ENCODE results near the gene ALG9.
"Not testable (repeated sequence)": the region's sequence is repeated elsewhere in the genome, so short reads cannot be mapped to it uniquely, and the experiment has no call there.

Gene ALG9

DNA sequence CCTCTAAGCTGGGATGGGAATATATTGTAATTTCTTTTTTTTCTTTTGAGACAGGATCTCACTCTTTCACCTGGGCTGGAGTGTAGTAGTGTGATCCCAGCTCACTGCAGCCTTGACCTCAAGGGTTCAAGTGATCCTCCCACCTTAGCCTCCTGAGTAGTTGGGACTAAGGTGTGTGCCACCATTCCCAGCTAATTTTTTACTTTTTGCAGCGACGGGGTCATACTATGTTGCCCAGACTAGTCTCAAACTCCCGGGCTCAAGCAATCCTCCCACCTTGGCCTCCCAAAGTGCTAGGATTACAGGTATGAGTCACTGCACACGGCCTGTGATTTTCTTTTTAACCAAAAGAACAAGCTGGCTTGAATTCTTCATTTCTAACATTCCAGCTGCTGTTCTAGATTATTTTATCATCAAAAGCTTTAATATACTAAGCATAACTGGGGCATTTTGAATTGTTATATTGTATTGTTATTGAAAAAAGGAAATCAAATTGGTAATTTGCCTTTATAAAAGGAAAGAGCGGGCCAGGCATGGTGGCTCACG, 78.4 kb downstream of the ALG9 start:
- no peak for DNase-seq

DNA sequence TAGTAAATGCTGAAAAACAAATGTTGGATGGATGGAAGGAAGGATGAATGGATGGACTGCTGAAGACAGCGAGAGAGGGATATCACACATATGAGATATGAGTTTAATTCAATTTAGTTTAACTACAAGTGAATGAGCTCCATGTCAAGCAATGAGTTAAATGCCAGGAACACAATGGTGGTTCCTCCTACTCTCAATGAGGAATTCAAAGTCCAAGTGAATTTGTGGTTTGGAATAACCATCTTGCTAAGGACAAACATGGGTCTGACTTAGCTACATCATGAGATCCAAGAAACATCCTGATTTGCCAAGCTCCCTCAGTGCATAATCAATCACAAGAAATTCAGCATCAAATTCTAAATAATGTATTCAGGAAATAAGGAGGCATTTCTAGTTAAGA, 79.1 kb downstream of the ALG9 start:
- DNase-seq, result no peak

DNA sequence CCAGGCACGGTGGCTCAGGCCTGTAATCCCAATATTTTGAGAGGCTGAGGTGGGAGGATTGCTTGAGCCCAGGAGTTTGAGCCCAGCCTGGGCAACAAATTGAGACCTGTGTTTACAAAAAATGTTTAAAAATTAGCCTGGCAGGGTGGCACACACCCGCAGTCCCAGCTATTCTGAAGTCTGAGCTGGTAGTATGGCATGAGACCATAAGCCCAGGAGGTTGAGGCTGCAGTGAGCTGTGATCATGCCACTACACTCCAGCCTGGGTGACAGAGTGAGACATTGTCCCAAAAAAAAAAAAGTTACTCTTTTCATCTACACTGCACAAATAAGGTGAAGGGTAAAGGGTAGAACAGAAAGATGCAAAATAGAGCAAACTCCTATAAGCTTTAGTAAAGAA, 82.9 kb downstream of the ALG9 start:
- DNase-seq, result no peak

DNA sequence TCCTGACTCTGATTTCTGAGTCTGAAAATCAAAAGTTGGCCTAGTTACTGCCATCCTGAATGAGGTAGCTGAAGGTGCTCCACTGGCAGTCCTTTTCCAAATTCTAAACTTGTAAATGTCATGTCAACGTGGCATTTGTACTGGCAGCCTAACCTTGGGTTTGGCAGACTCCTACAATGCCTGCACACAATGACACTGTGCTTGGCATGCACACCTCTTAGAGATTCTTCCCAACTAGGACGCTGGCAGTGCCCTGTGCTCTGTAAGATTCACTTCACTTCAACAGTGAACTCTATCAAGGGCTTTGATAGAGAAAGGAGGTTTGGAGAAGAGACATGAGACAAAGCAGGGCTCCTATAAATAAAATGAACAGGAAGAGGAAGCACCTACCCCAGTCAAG, 83.3 kb downstream of the ALG9 start:
- no peak for DNase-seq

DNA sequence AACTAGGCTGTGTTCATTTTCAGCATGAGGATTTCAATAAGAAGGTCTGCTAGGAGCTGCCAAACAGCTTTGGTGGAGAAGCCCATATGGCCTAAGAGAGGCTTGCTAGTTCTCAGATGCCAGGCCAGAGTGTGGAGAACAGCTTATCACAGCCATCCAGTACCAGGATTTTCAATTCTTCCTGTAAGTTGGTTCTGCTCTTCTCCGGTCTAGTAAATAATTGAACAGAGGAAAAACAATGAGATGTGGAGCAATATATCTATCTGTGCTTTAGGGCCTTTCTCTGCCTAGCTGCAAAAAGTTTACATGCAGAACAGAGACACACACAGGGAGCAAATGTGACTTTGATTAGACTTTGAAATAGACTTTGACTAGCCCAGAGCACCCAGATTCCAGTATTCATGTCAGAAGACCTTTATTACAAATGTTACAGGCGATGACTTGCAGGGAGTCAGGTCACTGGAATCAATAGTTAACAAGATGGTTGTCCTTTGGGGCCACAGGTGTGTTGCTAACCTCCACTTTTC, 85.4 kb downstream of the ALG9 start:
- DNase-seq, result peak; percentile 81

DNA sequence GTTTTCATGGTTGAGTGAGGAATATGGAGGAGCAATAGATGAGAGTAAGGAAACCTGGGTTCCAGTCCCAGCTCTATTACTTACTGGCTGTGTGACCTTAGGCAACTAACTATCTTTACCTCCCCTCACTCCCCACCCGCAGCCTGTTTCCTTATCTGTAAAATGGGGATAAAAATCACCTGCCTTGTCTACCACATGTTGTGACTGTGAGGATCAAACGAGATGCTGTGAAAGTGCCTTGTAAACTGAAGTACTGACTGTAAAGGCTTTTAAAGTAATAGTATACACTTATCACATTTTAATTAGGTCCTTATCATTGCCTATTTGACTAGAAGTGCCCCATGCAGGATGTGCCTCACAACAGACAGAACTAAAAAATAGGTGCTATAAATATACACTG, 86.3 kb downstream of the ALG9 start:
- no peak for DNase-seq

DNA sequence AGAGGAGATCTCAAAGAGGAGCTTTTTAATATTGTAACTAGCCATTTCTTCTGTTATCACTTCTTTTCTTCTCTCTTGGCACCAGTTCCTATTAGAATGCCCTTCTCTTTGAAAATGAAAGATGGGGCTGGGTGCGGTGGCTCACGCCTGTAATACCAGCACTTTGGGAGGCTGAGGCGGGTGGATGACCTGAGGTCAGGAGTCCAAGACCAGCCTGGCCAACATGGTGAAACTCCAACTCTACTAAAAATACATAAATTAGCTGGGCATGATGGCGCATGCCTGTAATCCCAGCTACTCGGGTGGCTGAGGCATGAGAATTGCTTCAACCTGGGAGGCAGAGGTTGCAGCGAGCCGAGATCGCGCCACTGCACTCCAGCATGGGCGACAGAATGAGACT, 87.1 kb downstream of the ALG9 start:
- not testable (repeated sequence) for DNase-seq

DNA sequence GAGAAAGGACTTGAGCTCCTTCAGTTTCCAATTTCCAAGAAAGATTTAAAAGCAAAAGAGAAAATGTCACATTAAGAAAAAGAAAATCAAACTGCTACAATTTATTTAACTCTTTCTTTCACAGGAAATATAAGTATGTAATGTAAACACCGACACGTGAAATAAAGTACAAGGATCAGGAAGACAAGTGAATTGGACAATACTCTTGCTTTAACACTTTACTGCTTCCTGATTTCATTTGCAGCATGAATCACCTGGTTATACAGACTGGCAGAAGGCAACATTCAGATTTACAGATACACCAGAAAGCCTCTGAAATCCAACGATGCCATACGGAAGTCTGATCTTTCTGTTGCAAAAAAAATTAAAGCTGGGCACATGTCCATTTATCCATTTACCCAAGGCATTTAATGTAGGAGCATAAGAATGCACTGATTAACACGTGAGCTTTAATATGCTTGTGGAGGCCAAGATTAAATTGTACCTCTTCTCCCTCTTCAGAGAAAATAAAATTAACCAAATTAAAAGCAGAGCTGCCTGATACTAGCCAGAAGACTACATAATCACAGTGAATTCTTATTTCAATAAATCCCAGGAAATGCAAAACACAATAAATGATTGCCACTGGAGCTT, 89.2 kb downstream of the ALG9 start:
- no peak for DNase-seq

DNA sequence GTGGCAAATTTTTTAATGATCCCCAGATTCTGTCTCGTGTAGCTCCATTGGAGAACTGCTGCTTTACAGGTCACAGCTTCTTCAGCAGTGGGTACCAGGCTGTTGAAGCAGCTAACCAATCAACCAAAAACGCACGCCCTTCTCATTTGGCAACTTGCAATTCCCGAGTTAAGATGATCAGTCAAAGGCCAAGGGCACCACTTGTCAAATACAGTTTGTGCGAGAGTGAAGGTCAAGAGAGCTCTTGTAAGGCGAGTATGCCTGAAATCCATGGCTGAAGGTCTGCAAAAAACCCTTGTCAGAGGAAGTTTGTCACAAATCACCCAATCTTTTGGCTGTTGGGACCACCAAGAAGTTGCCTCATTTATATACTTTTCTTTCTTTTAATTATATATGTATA, 92.3 kb downstream of the ALG9 start:
- no peak for DNase-seq

DNA sequence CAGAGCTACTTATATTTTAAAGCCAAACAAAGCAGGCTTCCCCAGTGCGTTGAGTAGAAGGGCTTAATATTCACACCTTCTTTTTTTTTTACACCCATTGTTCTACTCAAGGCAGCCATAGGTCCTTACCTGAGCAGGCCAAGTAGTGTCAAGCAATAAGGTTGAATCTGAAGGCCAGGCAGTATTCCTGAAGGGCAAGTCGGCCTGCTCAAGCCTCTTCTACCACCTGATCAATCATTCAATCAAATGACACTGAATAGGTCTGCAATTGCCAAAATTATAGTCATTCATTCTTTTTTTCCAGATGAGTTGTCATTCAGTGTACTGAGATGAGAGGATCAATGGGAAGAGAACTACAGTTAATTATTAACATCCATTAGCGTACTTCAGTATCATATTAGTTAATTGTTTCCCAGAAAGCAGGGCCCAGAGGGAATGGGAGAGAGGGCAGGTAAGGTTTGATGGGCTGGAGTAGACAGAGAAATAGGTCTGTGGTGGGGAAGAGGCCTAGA, 93.3 kb downstream of the ALG9 start:
- DNase-seq, result no peak

DNA sequence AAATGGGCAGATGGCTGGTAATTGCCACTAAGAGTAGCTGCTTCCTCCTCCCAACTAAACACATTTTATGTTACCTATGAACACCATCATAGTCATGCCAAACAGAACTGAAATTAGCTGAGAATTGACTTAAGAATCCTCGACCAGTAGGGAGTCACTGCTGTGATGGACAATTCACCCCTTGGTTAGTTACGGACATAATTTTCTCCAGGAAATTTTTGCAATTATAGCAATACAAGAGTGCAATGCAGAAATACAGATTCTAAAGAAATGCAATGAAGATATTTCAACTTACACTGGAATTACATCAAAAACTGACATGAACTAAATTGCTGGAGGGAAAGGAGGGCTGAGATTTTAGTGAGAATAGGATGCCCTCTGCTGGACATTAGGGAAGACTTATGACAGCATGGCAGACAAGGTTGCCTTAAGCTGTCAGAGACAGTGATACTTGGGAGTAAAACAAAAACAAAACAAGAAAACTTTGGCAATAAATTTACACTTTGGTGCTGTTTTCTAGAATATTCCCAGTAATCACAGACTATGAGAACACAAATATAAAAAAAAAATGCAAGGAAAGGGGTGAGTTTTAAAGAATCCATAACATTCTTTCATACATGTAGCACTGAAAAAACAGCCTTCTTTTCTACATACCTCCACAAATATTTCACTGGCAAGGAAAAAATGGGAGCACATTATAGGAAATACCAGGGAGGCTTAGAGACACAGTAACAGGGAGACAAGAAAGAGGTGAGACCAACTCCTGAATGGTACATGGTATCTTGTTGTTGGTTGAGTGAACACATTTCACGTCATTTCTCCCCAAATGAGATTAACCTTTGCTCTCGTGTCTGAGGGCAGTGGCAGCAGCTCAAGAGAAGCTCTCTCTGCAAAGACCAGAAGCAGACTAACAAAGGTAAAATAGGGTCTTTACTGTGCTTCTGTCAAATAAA, 94.0 kb downstream of the ALG9 start:
- peak; percentile 79 for DNase-seq

DNA sequence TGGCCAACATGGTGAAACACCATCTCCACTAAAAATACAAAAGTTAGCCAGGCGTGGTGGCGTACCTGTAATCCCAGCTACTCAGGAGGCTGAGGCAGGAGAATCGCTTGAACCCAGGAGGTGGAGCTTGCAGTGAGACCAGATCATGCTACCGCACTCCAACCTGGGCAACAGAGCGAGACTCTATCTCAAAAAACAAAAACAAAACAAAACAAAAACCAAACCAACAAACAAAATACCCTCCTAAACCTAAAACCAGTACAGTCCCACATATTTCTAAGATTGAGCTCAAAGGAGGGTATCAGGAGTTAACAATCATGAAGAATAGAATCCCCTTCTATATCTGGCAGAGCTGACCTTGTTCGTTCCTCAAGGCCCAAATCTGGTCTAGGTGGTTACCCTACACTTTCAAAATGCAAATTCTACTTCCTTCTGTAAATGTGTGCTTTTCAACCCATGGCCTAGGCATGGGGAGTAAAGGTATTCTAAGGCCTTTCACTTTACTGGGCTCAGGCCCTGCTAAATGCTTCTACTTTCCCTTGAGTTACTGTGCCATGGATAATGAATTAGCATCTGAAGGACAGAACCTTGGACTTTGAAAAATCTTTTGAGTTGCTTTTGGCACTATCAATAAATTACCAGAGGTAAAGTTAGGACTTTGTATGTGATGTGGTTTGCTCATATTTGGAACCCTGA, 94.8 kb downstream of the ALG9 start:
- no peak for DNase-seq

DNA sequence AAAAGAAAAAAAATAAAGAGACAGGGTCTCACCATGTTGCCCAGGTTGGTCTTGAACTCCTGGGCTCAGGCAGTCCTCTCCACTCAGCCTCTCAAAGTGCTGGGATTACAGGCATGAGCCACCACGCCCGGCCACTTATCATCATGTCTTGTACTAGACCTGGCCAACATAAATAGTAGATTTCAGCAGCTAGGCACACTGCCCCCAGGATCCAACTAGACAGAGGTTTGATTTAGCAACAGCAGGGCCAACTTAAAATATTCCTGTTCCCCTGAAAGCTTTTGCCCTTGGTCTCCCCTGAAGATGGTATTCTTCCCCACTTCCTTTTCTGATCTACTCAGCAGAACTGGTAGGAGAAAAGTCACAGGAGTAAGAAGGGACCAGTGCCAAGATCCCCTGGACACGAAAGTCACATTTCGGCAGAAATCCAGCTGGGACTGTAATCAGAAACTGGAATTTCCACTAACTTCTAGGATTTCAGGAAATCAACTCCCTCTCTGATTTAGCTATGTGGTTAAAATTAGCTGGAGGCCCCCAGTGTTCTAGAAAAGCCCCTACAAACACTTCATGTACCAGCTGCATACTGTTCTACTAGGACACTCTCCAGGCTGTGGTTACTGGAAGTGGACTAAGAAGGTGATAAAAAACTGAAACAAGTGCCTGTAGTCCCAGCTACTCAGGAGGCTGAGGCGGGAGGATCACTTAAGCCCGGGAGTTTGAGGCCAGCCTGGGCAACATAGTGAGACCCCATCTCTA, 96.2 kb downstream of the ALG9 start:
- DNase-seq, result no peak

DNA sequence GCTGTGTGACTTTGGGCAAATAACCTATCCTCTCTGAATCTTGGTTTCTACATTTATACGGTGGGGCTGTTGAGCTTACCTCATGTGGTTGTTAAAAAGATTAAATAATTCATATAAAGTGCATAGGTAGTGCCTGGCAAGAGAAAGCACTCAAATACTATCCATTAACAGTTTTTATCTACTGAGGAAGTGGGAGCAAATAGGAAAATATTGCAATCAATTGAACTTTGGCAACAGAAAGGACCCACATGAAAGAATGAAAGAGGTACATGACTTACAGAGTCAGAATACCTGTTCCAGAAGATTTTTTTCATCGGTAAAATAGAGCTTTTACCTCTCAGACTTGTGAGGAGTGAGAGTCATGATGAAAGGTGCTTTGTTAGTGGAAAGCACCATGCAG, 98.8 kb downstream of the ALG9 start:
- no peak for DNase-seq

DNA sequence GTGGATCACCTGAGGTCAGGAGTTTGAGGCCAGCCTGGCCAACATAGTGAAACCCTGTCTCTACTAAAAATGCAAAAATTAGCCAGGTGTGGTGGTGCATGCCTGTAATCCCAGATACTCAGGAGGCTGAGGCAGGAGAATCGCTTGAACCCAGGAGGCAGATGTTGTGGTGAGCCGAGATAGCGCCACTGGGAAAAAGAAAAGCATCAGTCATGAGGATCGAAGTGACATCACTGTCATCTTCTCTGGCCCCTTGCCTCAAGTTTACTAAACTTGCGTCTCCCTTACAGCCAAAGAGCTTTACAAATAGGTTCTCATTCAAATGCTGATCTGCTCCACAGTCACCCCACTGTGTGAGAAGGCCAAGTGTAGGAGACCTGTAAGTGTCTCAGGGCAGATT, 100.2 kb downstream of the ALG9 start:
- not testable (repeated sequence) for DNase-seq

DNA sequence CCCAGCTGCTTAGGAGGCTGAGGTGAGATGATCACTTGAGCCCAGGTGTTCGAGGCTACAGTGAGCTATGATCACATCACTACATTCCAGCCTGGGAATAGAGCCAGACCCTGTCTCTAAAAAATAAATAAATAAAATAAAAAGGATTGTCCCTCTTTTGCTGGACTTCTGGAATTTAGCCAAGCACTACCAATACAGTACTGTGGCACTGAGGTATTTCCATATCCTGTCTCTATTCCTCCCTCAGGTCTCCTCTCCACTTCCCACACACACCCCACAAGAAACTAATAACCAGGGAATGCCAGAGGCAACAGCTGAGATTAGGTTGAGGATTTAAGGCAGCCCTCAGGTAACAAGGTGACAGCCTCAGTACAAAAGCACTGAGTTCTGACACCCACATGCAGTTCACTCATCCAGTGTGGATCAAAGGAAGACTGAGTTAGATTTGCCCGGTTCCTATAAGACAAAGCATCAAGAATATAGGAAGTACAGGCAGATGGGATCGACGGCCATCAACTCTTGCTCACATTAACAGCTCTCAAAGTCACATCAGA, 100.7 kb downstream of the ALG9 start:
- DNase-seq, result no peak

DNA sequence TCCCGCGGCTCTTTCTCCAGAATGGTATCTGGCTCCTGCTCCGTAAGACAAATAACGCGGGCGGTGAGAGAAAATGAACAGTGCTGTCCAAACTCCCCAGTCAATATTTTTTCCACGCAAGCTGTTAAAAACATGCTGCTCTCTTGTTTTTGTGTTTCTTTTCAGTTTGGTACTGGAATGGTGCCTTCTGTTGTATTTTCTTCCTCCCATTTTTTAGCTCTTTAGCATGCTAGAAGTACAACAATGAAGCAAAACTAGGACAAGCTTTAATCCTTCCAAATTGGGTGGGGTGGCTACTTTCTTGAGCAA, 104.6 kb downstream of the ALG9 start:
- DNase-seq, result peak; percentile 38

DNA sequence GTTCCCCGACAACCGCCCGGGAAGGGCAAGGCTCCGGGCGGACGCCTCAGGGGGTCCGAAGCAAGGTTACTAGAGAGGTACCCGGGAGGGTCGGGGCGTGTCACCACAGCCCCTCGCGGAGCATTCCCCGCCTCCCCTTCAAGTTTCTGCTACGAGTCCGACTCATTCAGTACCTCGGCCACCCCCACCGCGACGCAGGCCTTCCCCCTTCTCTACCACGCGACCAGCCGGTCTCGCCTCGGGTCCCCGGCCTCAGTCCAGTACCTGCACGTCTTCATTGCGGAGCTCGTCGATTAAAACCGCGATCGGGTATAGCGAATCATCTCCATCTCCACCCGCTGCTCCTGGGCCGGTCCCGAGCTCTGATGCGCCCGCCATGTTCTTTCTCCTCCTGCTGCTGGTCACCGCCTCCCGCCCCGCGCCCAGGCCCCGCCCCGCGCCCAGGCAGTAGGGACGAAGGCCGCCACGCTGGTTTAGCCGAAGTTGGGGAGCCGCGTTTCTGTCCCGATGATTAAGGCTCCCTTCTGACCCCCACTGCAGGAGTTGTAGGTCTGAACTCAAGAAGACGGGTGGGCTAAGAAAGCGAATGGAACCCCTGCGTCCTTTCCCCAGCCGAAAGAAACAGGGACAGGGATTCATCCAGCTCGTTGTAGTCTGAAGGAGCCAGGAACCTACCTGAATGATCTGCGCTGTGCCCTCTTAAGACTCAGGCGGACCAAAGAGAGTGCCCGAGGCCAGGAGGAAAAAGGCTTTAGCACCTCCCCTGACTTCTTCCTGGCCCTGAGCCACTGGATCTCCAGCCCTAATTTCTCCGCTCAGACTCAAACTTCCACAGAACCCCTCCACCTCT, 105.2 kb downstream of the ALG9 start, which contains the start of gene PPP2R1B:
Gene PPP2R1B (minus strand): TSS at position 406 of the 850 bp plus-strand sequence. CDS start 28 bp downstream, at position 378.
- peak; percentile 78 for DNase-seq

DNA sequence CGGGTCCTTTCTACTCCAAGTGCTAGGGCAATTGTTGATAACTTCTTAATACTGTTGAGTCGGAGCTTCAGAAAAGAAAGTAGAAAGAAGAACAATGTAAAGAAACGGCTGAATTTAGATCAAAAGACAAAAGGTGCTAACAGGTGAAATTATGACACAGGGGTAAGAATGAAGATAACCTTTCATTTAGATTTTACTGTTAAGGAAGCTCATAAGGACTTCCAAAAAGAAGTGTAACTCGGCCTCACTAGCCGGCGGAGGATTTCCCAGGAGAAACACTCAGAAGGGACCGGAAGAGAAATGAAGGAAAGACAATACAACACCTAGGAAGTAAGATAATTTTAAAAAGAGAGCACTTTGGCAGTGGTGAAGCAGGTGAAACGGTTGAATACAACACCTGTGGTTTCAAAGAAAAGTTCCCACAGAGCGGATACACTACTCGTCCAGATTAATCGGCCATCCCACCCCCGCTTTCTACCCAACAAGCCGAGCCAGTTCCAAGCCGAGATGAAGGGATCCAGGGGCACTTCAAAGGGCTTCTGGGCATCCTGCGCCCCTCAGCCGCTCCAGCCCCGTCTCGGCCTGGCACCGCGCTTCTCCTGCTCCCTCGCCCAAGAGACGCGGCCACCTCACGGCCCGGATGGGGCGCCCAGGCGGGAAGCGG, 105.9 kb downstream of the ALG9 start:
- peak; percentile 43 for DNase-seq

DNA sequence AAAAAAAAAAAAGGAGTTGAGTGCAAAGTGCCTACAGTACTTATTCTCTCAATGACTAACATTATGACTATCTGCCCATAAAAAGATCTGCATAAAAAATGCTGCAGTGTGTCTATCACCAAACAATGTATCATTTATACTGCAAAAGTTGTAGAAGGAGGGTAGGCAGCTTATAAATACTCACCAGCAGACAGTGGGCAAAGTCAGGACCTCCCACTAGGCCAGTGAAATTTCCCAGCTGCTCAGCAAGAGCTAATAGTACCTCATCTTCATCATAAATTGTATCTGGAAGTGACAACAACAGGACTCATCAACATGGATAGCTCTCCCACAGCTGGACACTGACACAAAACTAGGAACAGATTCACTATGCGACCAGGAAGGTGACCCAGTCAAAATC, 106.8 kb downstream of the ALG9 start:
- no peak for DNase-seq
